ENCODE results near the gene UNC50.

UNC50 gene

DNA sequence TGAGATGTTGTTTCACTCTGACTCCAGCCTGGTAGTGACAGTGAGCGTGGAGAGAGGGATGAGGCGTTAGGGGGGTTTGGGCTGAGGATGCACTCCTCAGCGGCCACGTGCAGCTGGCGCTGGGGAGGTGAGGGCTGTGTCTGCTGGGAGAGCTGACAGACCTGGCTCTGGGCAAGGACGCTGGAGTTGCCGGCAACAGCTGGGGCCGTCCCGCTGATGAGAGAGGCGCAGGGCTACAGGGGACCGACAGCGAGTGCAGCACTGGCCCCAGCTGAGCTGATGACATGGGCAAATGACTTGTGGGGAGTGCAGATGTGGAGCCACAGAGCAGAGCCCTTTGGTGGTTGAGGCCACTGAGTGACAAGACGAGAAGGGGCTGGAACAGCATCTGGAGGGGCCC lies 38.5 kb upstream of the UNC50 start:
- H3K4me1 Mint-ChIP-seq (ENCODE audit: low read depth): no peaks in the 10 kb centered on the region
- no peak for DNase-seq (ENCODE audit: low spot score)
- no peaks in the 10 kb centered on the region for H3K9me3 Mint-ChIP-seq
- peaks cover 53% of the 10 kb centered on the region for H3K36me3 Mint-ChIP-seq (ENCODE audit: low read depth)
- H3K4me3 Mint-ChIP-seq: no peak overlapping the region
- no peaks in the 10 kb centered on the region for H3K27me3 Mint-ChIP-seq (ENCODE audit: low read depth)
- H3K27ac Mint-ChIP-seq: peak overlapping the region; percentile 43

DNA sequence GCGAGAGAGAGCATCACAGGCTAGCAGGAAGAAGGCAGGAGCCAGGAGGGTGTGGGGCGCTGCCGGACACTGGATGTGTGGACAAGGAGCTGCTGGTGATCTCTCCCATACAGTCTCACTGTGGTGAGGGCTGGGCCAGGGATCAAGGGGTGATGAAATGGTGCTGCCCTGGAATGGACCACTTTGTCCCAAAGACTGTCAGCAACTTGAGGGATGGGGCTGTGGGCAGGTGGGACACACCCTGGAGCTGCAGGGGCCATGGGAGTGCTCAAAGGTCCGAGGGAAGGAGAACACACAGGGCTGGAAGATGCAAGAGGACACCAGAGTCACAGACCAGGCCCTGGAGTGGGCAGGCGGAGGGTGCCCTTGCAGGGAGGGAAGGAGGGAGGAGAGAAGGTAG lies 38.0 kb upstream of the UNC50 start:
- Mint-ChIP-seq H3K4me1 (ENCODE audit: low read depth) (no peaks in the 10 kb centered on the region), H3K36me3 (ENCODE audit: low read depth) (peaks cover 58% of the 10 kb centered on the region), H3K9me3 (no peaks in the 10 kb centered on the region), H3K27me3 (ENCODE audit: low read depth) (no peaks in the 10 kb centered on the region), H3K4me3 (no peak overlapping the region), H3K27ac (peak overlapping the region; percentile 43)
- DNase-seq (ENCODE audit: low spot score): no peak

DNA sequence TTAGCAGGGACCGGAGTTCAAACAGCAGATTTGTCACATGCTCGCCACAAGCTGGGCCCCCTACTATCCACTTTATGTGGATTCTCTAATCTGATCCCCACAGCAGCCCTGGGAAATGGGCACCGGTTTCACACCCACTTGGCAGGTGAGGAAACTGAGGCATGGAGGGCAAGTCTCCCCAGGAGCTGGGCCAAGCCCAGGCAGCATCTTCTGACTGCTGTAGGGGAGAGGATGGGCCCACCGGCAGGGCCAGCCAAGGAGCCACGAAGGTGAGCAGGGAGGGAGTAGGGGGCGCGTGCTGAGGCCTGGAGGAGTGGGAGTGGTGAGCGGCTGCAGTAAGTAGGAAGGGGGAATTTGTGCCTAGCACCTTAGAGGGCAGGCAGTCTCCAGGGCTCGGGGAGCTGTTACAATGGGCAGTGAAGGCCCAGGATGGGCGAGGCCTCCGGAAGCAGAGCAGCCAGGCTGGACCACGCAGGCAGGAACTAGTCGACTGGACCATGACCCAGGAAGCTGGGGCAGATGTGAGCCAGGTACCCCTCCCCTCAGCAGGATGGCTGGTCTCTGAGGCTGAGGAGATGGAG lies 37.2 kb upstream of the UNC50 start:
- Mint-ChIP-seq H3K4me1 (ENCODE audit: low read depth) (no peaks in the 10 kb centered on the region), H3K9me3 (no peaks in the 10 kb centered on the region), H3K27ac (no peak overlapping the region), H3K36me3 (ENCODE audit: low read depth) (peaks cover 54% of the 10 kb centered on the region), H3K27me3 (ENCODE audit: low read depth) (no peaks in the 10 kb centered on the region), H3K4me3 (no peak overlapping the region)
- DNase-seq (ENCODE audit: low spot score): no peak

DNA sequence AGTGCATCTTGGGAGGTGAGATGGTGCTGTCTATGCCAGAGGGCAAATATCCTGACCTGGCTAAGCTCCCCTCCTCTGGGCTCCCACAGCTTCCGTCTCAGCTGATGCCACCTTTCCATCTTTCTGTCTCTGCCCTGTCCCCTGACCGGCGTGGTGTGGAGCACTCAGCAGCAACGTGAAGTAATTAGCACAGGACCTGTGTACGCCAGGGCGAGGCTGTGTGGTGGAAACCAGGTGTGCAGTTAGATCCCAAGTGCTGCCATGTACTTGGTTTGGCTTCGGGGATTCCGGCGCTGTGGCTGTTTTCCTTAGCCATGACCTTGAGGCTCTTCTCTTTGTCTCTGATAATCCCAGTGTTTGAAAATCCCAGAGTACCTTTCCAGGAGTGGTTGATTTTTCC lies 36.6 kb upstream of the UNC50 start:
- Mint-ChIP-seq H3K27me3 (ENCODE audit: low read depth) (no peaks in the 10 kb centered on the region), H3K36me3 (ENCODE audit: low read depth) (peaks cover 49% of the 10 kb centered on the region), H3K4me1 (ENCODE audit: low read depth) (no peaks in the 10 kb centered on the region), H3K9me3 (no peaks in the 10 kb centered on the region), H3K4me3 (no peak overlapping the region), H3K27ac (no peak overlapping the region)
- no peak for DNase-seq (ENCODE audit: low spot score)

DNA sequence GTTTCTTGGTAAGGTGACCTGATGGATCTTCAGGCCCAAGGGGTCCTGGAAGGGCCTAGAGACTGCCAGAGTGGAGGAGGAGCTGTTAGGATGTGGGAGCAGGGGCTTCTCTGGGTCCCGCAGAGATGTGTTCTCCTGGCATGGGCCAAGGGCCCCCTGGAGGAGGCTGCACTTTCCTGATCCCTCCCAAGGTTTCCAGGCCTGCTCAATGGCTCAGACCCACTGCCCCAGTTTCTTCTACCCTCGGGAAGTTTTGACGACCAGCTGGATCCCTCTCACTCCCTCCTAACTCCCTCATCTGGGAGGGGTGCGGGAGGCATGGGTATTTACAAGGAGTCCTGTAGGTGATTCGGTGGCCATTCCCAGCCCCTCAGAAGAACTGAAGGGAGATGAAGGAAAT lies 36.2 kb upstream of the UNC50 start:
- Mint-ChIP-seq H3K27ac (no peak overlapping the region), H3K36me3 (ENCODE audit: low read depth) (peaks cover 47% of the 10 kb centered on the region), H3K9me3 (no peaks in the 10 kb centered on the region), H3K4me1 (ENCODE audit: low read depth) (no peaks in the 10 kb centered on the region), H3K27me3 (ENCODE audit: low read depth) (no peaks in the 10 kb centered on the region), H3K4me3 (no peak overlapping the region)
- no peak for DNase-seq (ENCODE audit: low spot score)

DNA sequence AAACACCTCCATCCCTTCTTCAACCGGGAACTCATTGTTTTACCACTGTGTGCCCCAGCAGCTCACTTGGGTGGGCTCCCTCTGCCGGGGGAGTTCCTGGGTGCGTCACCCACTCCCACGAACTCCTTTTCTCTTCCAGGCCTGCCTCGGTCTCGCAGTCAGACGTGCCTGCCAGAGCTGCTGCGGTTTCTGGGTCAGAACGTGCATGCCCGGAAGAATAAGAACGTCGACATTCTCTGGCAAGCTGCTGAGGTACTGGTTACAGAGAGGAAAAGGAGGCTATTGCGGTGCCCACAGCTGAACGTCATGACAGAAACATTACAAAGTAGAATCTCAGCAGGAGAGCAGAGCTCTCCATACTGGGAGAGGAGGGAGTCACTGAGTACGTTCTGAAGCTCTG lies 35.7 kb upstream of the UNC50 start:
- no peak overlapping the region for H3K4me3 Mint-ChIP-seq
- no peak overlapping the region for H3K27ac Mint-ChIP-seq
- peaks cover 47% of the 10 kb centered on the region for H3K36me3 Mint-ChIP-seq (ENCODE audit: low read depth)
- no peaks in the 10 kb centered on the region for H3K9me3 Mint-ChIP-seq
- DNase-seq (ENCODE audit: low spot score): no peak
- H3K4me1 Mint-ChIP-seq (ENCODE audit: low read depth): no peaks in the 10 kb centered on the region
- no peaks in the 10 kb centered on the region for H3K27me3 Mint-ChIP-seq (ENCODE audit: low read depth)

DNA sequence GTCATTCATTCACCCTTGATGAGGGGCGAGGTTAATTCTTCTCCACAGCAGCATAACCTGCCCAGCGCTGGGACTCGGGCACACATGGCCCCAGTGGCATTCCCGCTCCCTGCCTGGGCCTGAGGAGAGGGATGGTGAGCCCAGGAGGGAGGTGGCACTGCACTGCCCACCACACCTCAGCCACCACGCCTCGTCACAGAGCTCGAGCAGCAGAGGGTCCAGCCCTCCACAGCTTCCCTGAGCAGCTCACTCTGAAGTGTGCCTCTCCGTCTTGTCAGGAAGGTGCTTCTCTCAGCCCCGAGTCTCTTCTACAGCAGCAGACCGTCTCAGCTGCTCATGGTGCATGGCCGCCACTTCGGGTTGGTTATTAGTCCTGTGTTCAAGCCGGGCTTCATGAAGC lies 35.0 kb upstream of the UNC50 start:
- no peaks in the 10 kb centered on the region for H3K4me1 Mint-ChIP-seq (ENCODE audit: low read depth)
- H3K9me3 Mint-ChIP-seq: no peaks in the 10 kb centered on the region
- peaks cover 54% of the 10 kb centered on the region for H3K36me3 Mint-ChIP-seq (ENCODE audit: low read depth)
- H3K27ac Mint-ChIP-seq: no peak overlapping the region
- no peak overlapping the region for H3K4me3 Mint-ChIP-seq
- no peaks in the 10 kb centered on the region for H3K27me3 Mint-ChIP-seq (ENCODE audit: low read depth)
- no peak for DNase-seq (ENCODE audit: low spot score)

DNA sequence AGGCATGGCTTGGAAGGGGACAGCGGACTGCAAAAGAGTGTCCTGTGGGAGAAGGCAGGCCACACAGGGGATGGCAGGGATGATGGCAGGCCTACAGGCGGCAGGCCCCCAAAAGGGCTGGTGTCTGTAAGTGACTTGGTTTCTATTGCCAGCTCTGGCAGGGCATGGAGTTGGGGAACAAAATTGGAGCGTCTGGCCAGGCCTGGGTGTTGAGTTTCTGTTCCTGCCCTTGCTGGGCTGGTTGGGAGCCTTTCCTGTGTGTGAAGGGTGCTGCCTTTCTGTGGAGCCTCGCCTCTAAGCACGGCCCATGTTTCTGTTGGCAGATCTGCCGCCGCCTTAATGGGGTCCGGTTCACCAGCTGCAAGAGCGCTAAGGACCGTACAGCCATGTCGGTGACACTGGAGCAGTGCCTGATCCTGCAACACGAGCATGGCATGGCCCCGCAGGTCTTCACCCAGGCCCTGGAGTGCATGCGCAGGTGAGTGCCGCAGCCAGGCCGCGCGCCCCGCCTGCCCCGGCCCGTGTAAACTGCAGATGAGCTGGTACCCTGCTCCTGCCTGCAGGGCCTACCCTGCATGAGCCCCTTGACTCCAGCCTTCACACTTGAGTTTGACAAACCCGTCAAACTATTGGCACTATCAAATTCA lies 31.6 kb upstream of the UNC50 start:
- no peaks in the 10 kb centered on the region for H3K27me3 Mint-ChIP-seq (ENCODE audit: low read depth)
- H3K9me3 Mint-ChIP-seq: no peaks in the 10 kb centered on the region
- H3K4me1 Mint-ChIP-seq (ENCODE audit: low read depth): peaks cover 3% of the 10 kb centered on the region
- H3K27ac Mint-ChIP-seq: no peak overlapping the region
- no peak for DNase-seq (ENCODE audit: low spot score)
- peaks cover 43% of the 10 kb centered on the region for H3K36me3 Mint-ChIP-seq (ENCODE audit: low read depth)
- no peak overlapping the region for H3K4me3 Mint-ChIP-seq

DNA sequence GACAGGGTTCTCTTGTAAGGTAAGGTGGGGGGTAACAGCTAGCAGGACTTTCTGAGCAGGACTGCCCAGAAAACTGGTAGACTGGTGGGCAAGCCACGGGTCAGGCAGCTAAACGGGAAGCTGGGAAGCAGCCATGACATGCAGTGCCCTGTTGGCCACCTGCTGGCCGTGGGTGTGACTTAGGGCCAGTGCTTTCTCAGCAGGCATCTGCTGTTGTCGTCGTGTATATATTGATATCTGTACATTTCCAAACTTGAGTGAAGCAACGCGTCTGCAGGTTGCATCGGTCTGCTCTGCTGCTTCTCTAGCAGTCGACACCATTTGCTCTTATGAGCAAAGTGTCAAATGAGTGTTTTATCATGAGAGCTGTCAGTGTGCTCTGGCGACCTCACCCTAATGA lies 31.1 kb upstream of the UNC50 start:
- Mint-ChIP-seq H3K4me3 (no peak overlapping the region), H3K4me1 (ENCODE audit: low read depth) (peaks cover 3% of the 10 kb centered on the region), H3K9me3 (no peaks in the 10 kb centered on the region), H3K36me3 (ENCODE audit: low read depth) (peaks cover 44% of the 10 kb centered on the region), H3K27ac (no peak overlapping the region), H3K27me3 (ENCODE audit: low read depth) (no peaks in the 10 kb centered on the region)
- no peak for DNase-seq (ENCODE audit: low spot score)

DNA sequence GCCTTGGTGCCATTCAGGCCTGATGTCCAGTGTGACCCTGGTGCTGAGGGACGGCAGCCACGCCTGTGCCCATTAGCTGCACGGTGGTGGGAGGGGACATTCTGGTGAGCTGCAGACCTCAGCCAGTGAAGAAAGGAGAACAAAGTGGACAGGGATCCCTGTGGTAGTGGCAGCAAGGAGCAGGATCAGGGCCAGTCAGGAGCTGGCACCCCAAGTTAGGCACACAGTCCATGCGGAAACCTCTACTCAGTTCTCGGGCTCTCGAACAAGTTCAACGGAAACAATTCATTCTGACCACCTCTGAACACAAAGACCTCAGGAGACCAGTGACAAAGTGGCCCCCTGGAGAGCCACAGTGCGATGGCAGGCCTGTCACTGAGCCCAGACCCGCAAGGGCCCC lies 30.2 kb upstream of the UNC50 start:
- Mint-ChIP-seq H3K4me1 (ENCODE audit: low read depth) (peaks cover 3% of the 10 kb centered on the region), H3K9me3 (no peaks in the 10 kb centered on the region), H3K36me3 (ENCODE audit: low read depth) (peaks cover 48% of the 10 kb centered on the region), H3K27ac (no peak overlapping the region), H3K27me3 (ENCODE audit: low read depth) (no peaks in the 10 kb centered on the region), H3K4me3 (no peak overlapping the region)
- no peak for DNase-seq (ENCODE audit: low spot score)

DNA sequence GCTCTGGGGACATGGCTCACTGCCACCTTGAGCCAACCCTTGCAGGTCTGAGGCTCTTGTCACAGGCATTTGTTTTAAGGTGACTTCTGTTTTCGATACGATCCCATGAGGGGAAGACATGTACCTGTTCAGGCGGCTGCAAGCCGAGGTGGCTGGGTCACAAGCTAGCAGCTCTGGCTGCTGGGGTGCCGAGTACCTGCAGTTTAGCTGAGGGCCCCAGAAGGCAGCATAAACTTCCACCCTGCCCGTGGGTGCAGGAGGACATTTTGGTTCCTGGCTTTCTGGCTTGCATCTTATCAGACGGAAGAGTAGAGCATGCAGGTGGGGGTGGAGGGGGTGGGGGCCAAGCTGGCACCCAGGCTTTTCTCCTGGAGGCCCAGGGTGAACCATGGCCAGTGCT lies 28.5 kb upstream of the UNC50 start:
- Mint-ChIP-seq H3K27ac (no peak overlapping the region), H3K4me3 (no peak overlapping the region), H3K27me3 (ENCODE audit: low read depth) (no peaks in the 10 kb centered on the region), H3K9me3 (no peaks in the 10 kb centered on the region), H3K4me1 (ENCODE audit: low read depth) (peaks cover 3% of the 10 kb centered on the region), H3K36me3 (ENCODE audit: low read depth) (peaks cover 48% of the 10 kb centered on the region)
- DNase-seq (ENCODE audit: low spot score): no peak

DNA sequence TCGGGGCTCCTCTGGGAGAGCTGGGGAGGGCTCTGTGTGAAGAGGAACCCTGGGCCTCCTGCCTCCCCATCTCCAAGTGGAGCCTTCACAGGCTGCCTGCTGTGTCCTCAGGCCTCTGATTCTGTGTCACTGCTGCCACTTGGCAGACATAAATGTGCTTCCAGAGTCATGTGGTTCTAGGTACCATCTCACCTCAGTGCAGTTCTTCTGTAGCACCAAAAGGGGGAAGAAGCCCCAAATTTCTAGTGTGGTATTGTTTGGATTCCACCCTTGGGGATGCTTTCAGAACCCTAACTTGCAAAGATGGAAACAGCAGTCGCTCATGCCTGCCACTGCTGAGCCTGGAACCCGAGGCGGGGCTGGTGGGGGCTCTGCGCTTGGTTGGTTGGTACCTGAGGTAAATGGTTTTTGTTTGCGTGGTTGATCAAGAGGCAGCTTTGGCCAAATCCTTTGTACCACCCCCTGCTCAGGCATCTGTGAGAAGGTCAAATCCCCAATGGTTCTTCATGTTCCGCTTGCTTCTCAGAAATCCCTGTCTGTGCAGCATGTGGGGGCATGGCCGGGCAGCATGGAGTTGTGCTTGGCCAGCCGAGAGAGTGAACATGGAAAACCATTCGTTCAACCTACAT lies 27.6 kb upstream of the UNC50 start:
- Mint-ChIP-seq H3K27me3 (ENCODE audit: low read depth) (no peaks in the 10 kb centered on the region), H3K27ac (no peak overlapping the region), H3K4me3 (no peak overlapping the region), H3K36me3 (ENCODE audit: low read depth) (peaks cover 47% of the 10 kb centered on the region), H3K9me3 (no peaks in the 10 kb centered on the region), H3K4me1 (ENCODE audit: low read depth) (peaks cover 3% of the 10 kb centered on the region)
- DNase-seq (ENCODE audit: low spot score): no peak

DNA sequence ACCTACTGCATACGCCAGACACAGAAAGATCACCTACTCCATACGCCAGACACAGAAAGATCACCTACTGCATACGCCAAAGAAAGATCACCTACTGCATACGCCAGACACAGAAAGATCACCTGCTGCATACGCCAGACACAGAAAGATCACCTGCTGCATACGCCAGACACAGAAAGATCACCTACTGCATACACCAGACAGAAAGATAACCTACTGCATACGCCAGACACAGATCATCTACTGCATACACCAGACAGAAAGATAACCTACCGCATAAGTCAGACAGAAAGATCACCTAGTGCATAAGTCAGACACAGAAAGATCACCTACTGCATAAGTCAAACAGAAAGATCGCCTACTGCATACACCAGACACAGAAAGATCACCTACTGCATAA lies 25.9 kb upstream of the UNC50 start:
- H3K36me3 Mint-ChIP-seq (ENCODE audit: low read depth): peaks cover 54% of the 10 kb centered on the region
- peaks cover 3% of the 10 kb centered on the region for H3K4me1 Mint-ChIP-seq (ENCODE audit: low read depth)
- DNase-seq (ENCODE audit: low spot score): no peak
- no peak overlapping the region for H3K4me3 Mint-ChIP-seq
- H3K9me3 Mint-ChIP-seq: no peaks in the 10 kb centered on the region
- no peaks in the 10 kb centered on the region for H3K27me3 Mint-ChIP-seq (ENCODE audit: low read depth)
- H3K27ac Mint-ChIP-seq: no peak overlapping the region

DNA sequence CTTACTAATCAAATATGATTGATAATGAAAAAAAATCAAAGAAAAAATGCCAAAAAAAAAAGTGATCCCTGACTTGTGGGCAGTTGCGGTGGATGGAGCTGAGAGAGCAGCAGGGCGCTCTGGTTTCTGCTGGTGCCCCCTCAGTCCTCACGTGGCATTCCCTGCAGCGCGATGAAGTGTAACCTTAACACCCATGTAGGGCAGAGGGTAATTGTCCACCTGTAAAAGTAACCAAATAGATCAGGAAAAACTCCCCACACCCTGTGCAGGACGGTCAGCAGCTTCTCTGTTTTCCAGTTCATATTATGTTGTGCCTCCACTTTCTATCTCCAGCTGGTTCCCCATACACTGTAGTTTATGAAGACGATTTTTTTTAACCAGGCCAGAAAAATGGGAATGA lies 25.1 kb upstream of the UNC50 start:
- Mint-ChIP-seq H3K27me3 (ENCODE audit: low read depth) (no peaks in the 10 kb centered on the region), H3K27ac (no peak overlapping the region), H3K4me3 (no peak overlapping the region)

More for the DNA sequence above, 25.1 kb upstream of the UNC50 start:
- Mint-ChIP-seq H3K9me3 (no peaks in the 10 kb centered on the region), H3K4me1 (ENCODE audit: low read depth) (peaks cover 3% of the 10 kb centered on the region), H3K36me3 (ENCODE audit: low read depth) (peaks cover 51% of the 10 kb centered on the region)
- DNase-seq (ENCODE audit: low spot score): no peak

Measured in T-helper 2 cell treated with Interferon-gamma antibody and Interleukin-4, amounts not matched to agents 5 μg/mL and 100 μg/mL, for 36 hours (primary cell).